ENCODE results near the gene FGR. TPM values are rescaled to one million over a fixed set of nuclear protein-coding genes. Genes with fewer than 3 reads are reported as not detected.

Gene FGR
- total RNA-seq, 1 donor = 10.8 TPM

DNA sequence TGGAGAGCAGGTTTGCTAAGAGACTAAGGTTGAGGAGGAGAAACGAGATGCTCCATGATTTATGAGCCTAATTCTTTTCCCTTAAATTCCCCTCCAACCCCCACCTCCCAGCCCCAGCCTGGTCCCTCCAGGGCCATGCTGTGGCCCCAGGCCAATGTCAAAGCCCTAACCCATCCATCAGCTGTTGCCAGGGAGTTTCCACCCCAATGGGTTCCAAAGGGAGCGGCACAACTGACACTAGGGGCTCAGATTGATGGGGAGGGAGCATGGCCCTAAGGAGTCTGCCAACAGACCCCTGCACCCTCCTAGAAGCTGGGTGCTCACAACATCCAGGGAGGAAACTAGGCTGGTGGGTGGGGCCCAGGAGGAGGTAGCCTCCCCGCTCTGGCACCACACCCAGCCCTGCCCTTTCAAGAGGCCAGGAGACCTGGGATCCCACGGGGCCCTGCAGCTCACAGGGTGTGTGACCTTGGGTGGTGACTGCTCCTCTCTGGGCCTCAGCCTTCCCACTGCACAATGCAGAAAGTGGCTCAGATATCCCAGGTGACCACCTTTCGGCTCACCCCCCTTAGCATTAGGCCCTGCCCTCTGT lies 44.0 kb downstream of the FGR start:
- DNase-seq (ENCODE audit: low read depth in 2 of 3, low spot score in 2 of 3) = no peak

DNA sequence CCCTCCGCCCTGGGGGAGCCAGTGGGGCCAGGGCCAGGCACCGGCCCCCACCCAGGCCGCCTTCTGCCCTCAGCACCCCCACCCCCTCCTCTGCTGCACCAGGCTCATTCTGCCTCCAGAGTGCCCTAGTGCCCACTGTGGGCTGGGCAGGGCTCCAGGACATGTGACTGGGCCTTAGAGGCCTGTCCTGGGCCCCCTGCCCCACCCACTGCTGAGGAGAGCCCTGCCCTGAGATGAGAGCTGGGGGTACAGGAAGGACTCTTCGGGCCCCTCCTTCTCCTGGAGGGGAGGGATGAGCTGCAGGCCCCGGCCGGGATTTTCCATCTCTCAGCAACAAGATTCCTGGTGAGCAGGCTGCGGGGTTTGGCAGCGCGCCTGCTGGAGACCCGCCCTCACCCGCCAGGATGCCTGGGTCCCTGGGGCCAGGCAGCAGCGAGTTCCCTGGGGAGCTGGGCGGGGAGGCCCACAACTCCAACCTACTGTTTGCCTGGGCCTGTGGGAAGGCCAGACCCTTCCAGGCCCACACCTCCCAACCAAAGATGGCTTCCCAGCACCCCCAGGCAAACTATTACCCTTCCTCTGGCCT lies 45.1 kb downstream of the FGR start:
- DNase-seq (ENCODE audit: low read depth in 2 of 3, low spot score in 2 of 3) = no peak

- no peak for DNase-seq (ENCODE audit: low read depth in 2 of 3, low spot score in 2 of 3)
These were observed 45.5 kb downstream of the FGR start for GRCh38 chr1:27589441-27589840.

DNA sequence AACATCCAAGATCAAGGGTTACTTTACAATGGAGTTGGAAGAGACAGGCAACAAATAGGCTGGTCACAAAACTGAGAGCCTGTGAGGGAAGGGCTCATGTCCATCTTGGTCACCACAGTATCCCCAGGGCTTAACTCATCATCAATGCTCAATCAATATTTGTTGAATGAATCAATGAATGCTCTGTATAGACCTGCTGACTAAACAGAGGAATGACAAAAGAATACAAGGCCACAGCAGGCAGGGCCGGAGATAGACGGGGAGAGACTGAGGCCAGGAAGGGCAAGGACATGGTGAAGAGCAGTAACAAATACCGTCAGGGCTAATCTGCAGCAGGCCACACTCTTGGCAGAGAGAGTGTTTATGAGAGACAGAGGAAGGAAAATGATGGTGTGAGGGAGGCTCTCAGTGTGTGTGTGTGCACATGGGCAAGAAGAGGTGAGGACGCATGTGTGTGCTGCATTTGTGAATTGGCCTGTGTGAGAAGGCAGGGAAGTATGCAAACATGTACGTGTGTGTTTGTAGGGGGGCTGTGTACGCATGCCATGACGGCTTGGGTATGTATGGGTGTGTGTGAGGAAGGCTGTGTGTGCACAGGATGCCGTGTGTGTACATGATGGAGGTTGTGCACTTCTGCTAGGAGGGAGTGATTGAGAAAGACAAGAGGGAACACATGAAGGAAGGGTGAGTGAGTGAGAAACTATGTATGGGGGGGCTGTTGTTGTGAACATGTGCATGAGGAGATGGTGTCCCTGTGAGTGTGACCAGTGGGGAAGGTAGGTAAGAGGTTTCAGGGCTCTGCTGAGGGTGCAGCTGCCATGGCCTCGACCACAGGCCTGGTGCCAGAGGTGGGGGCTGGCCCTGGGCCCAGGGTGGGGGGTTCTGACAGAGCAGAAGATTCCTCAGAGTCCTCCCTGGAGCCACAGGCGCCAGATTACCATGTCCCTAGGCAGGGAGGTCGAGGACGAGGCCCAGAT lies 46.4 kb downstream of the FGR start:
- no peak for DNase-seq (ENCODE audit: low read depth in 2 of 3, low spot score in 2 of 3)

GRCh38 chr1:27585684-27586083 lies 49.3 kb downstream of the FGR start:
- DNase-seq (ENCODE audit: low read depth in 2 of 3, low spot score in 2 of 3) = no peak

- no peak for DNase-seq (ENCODE audit: low read depth in 2 of 3, low spot score in 2 of 3)
These were observed 50.5 kb downstream of the FGR start for GRCh38 chr1:27584453-27584852.

GRCh38 chr1:27583479-27583878 lies 51.5 kb downstream of the FGR start:
- DNase-seq (ENCODE audit: low read depth in 2 of 3, low spot score in 2 of 3) = no peak

DNA sequence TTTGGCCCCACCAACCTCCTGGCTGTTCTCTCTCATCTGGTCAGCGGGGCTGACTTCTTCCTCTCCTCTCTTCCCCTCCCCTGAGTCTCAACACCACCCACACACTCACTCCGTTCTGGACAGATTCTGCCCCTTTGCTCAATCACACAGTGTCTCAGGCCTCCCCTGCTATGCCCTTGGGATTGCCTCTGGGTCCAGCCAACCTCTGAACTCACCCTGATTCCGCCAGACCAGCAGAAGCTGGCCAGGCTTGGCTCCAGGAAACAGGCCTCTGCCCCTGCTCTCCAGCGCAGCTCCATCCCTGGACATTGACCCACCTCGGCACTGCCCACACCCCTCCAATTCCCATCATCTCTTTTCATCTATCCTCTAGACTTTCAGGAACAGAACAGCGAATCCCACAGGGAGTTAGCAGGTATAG lies 53.2 kb downstream of the FGR start:
- no peak for DNase-seq (ENCODE audit: low read depth in 2 of 3, low spot score in 2 of 3)

GRCh38 chr1:27577504-27578188 lies 57.3 kb downstream of the FGR start:
- DNase-seq (ENCODE audit: low read depth in 2 of 3, low spot score in 2 of 3) = no peak

GRCh38 chr1:27576806-27577227 lies 58.2 kb downstream of the FGR start:
- no peak for DNase-seq (ENCODE audit: low read depth in 2 of 3, low spot score in 2 of 3)

- no peak for DNase-seq (ENCODE audit: low read depth in 2 of 3, low spot score in 2 of 3)
These were observed 59.1 kb downstream of the FGR start for GRCh38 chr1:27575840-27576331.

DNA sequence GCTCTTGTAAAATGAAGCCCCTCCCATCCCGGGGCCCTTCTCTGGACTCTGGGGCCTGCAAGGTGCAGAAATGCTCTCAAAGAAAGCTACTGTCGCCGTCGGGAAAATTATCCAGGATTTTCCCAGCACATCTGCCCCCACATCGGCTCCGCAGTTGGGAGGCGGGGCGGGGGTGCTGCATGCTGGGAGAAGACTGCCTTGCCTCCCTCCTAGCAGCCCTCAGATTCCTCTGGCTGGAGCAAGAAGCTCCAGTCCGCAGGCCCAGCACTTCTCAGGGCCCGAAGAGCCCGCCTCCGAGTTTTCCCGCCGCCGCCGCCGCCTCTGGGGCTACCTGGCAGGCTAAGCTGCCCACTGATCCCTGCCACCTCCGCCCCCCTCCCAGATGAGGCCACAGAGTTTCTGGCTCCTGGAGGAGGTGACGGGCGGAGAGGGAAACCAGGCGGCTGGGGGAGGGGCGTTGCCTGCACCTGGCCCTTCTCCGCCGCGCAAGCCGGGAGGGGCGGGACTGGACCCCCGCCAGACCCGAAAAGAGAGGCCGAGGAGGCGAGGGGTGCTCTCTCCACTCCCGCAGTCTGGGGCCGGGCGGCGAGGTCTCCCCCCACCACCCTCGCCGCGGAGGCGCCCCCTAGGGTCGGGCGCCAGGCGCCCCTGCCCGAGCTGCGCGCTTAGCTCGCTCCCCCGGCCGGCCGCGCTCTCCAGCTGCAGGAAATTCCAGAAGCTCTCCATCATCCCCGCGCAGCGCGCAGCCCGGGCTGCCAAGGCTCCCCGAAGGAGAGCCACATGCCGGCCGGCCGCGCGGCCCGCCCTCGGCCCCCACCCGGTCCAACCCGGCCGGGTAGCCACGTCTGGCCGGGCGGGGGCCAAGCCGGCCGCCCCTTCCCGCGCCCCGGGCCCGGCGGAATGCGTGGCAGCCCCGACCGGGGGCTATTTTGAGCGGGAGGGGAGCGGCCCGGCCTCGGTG lies 59.8 kb downstream of the FGR start:
- peak in 1 of 3 donors; percentile 36 for DNase-seq (ENCODE audit: low read depth in 2 of 3, low spot score in 2 of 3)

- no peak for DNase-seq (ENCODE audit: low read depth in 2 of 3, low spot score in 2 of 3)
These were observed 60.8 kb downstream of the FGR start for GRCh38 chr1:27574001-27574781.

DNA sequence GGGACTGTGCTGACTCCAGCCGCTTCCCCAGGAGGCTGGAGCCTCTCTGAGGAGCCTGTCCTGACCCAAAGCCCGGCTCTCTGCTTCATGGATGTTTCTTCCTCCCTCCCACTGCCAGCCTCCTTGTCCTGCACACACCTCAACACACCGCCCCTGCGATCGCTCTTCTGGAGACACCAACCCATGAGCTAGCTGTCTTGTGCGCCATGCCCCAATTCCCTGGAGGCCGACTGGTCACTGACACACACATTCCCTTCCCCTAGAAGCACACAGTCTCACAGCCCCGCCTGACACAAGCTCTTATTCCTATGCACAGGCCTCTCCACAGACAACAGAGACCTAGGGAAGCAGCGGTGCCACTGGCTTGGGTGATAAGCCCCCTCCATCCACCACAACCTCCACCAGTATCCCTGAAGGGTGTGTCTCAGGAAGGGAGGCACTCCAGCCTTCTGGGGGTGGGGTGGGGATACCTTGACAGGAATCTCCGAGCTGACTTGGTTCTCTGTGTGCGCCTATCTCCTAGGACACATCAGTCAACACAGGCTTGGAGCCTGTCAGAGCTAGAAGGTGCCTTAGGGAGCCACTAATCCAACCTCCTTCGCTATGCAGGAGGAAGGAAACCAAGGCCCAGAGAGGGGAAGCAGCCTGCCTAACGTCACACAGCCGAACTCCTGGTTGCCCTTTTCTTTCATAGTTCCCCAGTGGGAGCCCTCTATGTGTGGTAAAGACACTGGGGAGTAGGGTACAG lies 62.1 kb downstream of the FGR start:
- DNase-seq (ENCODE audit: low read depth in 2 of 3, low spot score in 2 of 3) = no peak

GRCh38 chr1:27572019-27572678 lies 62.8 kb downstream of the FGR start:
- no peak for DNase-seq (ENCODE audit: low read depth in 2 of 3, low spot score in 2 of 3)

DNA sequence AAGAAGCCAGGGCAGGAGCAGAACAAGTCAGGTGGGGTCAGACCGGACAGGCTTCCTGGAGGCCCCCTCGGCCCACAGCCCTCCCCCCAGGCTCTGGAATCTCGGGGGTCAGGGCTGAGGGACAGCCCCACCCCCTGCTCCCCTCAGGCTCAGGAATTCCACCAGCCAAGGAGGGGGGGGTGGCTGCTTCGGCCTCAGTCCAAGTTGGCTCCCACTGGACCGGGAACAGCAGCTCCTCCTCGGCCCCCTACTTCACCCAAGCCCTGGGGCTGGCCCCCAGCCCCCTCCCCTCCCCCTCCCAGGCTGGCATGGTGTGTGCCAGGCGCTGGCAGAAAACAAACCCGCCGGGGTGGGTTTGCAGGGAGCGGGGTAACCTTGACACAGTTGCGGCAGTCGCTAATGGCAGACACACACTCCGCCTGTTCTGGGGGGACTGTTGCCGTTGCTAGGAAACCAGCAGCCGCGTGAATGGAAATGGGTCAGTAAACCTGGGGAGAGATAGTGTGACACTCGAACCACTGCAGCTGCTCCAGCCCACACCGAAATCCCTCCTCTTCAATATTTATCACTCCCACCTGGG lies 63.5 kb downstream of the FGR start:
- peak in 1 of 3 donors; percentile 46 for DNase-seq (ENCODE audit: low read depth in 2 of 3, low spot score in 2 of 3)

DNA sequence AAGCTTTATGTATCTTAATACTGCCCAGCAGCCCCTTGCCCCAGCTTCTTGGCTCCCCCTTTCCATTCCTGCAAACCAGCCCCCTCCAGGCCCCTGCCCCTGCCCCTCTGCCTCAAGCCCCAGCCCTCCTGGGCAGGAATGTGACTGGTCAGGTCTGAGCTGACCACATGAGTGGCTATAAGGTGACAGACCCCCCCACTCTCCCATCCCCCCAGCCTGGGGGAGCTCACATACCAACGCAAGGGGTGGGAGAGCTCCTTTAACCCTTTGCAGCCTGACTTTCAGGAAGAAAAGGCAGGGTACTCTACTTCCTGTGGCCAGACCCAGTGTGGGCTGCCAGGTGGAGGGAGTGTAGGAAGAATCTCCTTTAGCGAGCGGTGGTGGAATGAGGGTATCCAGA lies 64.2 kb downstream of the FGR start:
- DNase-seq (ENCODE audit: low read depth in 2 of 3, low spot score in 2 of 3) = no peak
